ENCODE results near the gene CCNY. TPM values are rescaled to one million over a fixed set of nuclear protein-coding genes. Genes with fewer than 3 reads are reported as not detected.

The CCNY gene
- total RNA-seq, 2 experiments from 2014 or later, result 37.0 to 55.8 TPM

Other genes starting within 250 kb of the CCNY start
- 20.7 and 25.5 TPM in 2 replicates for gene CUL2, start 246.2 kb upstream of the CCNY start, total RNA-seq (2014; rRNA removed; shearing (Covaris generic))
- gene CUL2, start 246.2 kb upstream of the CCNY start, total RNA-seq (2022), result 38.5 and 40.4 TPM in 2 replicates
- gene CREM, start 209.7 kb upstream of the CCNY start, total RNA-seq (2014; rRNA removed; shearing (Covaris generic)), result 31.9 and 38.1 TPM in 2 replicates
- gene CREM, start 209.7 kb upstream of the CCNY start, total RNA-seq (2022), result 32.2 and 33.1 TPM in 2 replicates

Data from OCI-LY7 (cell line).